OCI-LY1 (cell line): Measurements from ENCODE around the gene CHST11.
"Not testable (repeated sequence)": the region's sequence is repeated elsewhere in the genome, so short reads cannot be mapped to it uniquely, and the experiment has no call there.

Experiments used
- EZH2 ChIP-seq: fragments of 200-600 bp; sonication (generic), shearing (Covaris generic); IDR thresholded peaks from 2 replicates; pipeline ENCODE4 v1.8.0; 2017; ENCODE audit warnings: borderline replicate concordance, mixed run types, mild to moderate bottlenecking, antibody characterized with exemption, low read length, moderate library complexity, mixed read lengths
- TF ChIP-seq, protein P1 (sequence below): fragments of 200-600 bp; sonication (generic), shearing (Covaris generic); IDR thresholded peaks from 2 replicates; pipeline ENCODE4 v1.5.1; 2017; ENCODE audit warnings: mild to moderate bottlenecking, antibody characterized with exemption, low read length, moderate library complexity, mixed read lengths

DNA sequence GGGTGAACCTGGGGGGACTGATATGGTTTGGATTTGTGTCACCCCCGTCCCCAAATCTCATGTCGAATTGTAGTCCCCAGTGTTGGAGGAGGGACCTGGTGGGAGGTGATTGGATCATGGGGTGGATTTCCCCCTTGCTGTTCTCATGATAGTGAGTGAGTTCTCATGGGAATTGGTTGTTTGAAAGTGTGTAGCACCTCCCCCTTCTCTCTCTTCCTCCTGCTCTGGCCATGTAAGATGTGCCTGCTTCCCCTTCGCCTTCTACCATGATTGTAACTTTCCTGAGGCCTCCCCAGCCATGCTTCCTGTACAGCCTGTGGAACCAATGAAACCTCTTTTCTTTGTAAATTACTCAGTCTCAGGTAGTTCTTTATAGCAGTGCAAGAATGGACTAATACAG, 156.6 kb downstream of the CHST11 start:
- TF ChIP-seq, protein P1, sequence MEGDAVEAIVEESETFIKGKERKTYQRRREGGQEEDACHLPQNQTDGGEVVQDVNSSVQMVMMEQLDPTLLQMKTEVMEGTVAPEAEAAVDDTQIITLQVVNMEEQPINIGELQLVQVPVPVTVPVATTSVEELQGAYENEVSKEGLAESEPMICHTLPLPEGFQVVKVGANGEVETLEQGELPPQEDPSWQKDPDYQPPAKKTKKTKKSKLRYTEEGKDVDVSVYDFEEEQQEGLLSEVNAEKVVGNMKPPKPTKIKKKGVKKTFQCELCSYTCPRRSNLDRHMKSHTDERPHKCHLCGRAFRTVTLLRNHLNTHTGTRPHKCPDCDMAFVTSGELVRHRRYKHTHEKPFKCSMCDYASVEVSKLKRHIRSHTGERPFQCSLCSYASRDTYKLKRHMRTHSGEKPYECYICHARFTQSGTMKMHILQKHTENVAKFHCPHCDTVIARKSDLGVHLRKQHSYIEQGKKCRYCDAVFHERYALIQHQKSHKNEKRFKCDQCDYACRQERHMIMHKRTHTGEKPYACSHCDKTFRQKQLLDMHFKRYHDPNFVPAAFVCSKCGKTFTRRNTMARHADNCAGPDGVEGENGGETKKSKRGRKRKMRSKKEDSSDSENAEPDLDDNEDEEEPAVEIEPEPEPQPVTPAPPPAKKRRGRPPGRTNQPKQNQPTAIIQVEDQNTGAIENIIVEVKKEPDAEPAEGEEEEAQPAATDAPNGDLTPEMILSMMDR = not testable (repeated sequence)
- not testable (repeated sequence) for TF ChIP-seq EZH2
